DMS53 treated with DMSO at 0.1 percent for 48 hours (cell line): Measurements from ENCODE around the gene MYOM3.
"Not testable (repeated sequence)": the region's sequence is repeated elsewhere in the genome, so short reads cannot be mapped to it uniquely, and the experiment has no call there.

Experiments used
- DNase-seq: peaks from one replicate; lab custom pipeline; 2025; ENCODE audit not compliant: unreplicated experiment; lab: John Stamatoyannopoulos, UW

Gene MYOM3

GRCh38 chr1:24042315-24042714, 69.6 kb downstream of the MYOM3 start:
- DNase-seq, result no peak

DNA sequence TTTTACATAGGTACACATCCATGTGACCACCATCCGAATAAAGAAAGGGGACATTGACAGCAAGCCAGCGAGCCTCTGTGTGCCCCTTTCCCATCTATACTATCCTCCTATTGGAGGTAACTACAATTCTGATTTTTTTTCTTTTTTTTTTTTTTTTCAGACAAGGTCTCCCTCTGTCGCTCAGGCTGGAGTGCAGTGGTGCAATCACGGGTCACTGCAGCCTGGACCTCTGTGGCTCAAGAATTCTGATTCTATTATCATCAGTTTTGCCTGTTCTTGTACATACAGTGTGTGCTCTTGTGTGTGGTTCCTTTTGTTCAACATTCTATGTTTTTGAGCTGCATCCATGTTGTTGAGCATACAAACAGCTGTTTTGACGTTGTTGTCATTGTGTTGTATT, 75.8 kb downstream of the MYOM3 start:
- no peak for DNase-seq

GRCh38 chr1:24032981-24033380, 79.0 kb downstream of the MYOM3 start:
- DNase-seq, result no peak

DNA sequence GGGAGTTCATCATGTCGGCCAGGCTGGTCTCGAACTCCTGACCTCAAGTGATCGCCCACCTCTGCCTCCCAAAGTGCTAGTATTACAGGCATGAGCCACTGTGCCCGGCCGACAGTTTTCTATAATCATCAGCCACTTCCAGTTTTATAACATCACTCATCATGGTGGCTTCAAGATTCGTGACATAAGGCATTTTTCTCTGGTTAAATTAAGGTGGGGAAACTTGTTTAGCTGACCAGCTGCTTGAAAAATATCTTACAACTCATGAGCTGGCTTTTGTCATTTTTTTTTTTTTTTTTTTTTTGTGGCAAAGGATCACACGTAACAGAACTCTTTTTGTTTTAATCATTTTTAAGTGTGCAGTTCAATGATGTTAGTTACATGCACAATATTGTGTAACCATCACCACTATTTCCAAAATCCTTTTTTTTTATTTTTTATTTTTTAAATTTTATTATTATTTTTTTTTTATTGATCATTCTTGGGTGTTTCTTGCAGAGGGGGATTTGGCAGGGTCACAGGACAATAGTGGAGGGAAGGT, 80.9 kb downstream of the MYOM3 start:
- DNase-seq, result not testable (repeated sequence)

DNA sequence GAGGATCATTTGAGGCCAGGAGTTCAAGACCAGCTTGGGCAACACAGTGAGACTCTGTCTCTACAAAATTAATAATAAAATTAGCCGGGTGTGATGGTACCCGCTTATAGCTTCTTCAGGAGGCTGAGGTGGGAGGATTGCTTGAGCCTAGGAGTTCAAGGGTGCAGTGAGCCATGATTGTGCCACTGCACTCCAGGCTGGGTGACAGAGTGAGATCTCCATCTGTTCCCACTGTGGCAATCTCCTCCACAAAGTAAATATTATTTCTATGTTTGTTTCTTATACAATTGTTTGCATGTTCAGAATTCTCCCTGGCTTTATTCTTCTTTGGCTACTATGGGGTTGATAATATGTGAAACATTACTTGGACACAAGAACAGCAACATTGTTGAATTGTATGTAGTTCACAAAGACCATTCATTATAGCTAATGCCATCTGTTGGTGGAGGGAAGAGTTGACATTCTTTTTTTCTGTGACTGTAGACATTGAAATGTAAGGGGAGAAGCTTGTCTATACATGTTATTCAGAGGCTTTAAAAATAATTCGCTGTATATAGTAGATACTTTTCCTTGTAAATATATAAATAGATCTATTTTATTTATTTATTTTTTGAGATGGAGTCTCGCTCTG, 84.0 kb downstream of the MYOM3 start:
- DNase-seq, result peak; percentile 25

DNA sequence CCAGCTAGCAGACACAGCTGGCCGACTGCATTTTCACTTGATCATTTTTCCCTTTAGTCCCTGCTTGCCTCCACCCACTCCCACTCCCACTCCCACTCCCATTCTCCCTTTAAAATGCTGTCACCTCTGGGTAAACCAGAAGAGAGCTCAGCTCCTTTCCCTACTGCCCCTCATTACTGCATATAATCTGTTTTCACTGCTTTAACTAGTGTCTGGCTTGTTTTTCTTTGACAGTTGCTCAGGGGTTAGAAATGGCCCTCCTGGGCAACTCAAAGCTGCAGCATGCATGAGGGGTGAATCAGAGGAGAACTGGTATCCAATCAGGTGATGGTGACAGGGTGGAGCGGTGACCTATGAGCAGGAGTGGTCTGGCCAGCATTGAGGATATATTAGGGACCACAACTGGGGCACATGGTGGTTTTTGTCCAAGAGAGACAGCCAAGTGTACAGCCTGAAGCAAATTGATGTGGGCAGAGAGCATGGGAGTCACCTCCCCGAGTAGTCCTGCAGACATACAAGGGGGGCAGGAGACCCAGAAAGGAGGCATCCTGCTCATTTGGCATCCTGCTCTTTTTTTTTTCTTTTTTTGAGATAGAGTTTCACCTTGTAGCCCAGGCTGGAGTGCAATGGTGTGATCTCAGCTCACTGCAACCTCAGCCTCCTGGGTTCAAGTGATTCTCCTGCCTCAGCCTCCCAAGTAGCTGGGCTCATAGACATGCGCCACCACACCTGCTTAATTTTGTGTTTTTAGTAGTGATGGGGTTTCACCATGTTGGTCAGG, 89.2 kb downstream of the MYOM3 start:
- no peak for DNase-seq

GRCh38 chr1:24021403-24022266, 90.3 kb downstream of the MYOM3 start:
- peak; percentile 13 for DNase-seq

GRCh38 chr1:24020470-24020869, 91.5 kb downstream of the MYOM3 start:
- DNase-seq, result no peak

DNA sequence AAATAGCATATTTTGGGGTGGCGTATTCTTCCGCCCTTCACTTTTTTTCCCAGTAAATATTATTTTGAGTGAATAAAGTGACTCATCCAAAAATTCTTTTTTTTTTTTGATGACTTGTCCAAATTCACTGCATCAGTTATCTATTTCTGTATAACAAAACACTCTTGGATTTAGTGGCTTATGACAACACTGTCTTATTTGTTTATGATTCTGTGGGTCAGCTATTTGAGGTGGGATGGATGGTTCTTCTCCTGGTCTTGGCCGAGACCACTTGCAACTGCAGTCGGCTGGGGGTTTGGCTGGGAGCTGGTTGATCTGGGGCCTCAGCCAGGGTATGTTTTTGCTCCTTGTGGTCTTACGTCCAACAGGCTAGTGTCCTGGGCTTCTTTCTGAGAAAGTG, 91.9 kb downstream of the MYOM3 start:
- no peak for DNase-seq

GRCh38 chr1:24018611-24019580, 93.0 kb downstream of the MYOM3 start:
- DNase-seq, result peak; percentile 15

- no peak for DNase-seq
Observed at GRCh38 chr1:24015221-24016210, 96.4 kb downstream of the MYOM3 start.

DNA sequence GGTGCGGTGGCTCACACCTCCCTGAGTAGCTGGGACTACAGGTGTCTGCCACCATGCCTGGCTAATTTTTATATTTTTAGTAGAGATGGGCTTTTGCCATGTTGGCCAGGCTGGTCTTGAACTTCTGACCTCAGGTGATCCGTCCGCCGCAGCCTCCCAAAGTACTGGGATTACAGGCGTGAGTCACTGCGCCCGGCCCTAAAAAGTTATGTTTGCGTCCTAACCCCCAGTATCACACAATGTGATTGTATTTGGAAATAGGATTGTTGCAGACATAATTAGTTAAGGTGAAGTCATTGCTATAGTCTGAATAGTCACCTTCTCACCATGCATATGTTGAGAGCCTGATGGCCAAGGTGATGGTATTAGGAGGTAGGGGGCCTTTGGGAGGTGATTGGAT, 99.1 kb downstream of the MYOM3 start:
- DNase-seq, result not testable (repeated sequence)

GRCh38 chr1:24010650-24011049, 101.3 kb downstream of the MYOM3 start:
- no peak for DNase-seq

DNA sequence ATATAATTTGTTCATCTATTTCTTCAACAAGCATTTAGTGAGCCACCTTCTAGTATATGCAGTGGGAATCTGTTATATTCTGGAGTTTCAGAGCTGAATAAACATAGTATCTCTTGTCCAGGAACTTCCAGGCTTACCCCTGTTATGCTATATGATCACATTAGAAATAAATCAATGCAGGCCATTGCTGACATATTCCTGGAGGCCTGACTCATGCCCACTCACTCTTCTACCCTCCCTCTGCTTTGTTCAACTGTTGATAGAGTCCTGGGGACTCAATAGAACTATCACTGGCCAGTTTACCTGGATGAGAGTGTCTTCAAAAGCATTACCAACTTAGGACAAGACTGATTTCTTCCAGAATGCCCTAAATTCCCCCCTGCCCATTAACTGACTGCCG, 102.5 kb downstream of the MYOM3 start:
- DNase-seq, result no peak

DNA sequence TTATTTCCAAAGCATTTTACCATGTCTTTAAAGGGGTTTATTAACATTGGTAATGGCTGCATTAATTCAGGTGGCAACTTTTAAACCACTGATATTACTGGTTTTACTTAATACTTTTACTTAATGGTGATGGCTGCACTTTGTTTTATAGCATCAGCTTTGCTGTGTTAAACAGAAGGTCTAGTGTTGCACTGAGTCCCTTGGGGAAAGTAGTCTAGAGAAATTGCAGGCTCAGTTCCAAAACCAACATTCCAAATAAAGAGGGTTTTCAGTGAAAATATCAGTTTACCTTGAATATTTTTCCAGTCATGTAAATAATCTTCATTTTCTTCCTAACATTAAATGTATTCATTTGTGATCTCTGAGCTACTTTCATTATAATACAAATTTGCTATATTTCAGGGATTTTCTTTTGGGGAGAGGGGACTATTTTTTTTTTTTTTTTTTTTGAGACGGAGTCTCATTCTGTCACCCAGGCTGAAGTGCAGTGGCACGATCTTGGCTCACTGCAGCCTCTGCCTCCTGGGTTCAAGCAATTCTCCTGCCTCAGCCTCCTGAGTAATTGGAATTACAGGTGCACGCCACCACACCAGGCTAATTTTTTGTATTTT, 103.3 kb downstream of the MYOM3 start:
- DNase-seq, result not testable (repeated sequence)

GRCh38 chr1:24007079-24007478, 104.9 kb downstream of the MYOM3 start:
- no peak for DNase-seq
